Mesendoderm (in vitro differentiated cells): ENCODE data around the gene EIF4E2.
"Not testable (repeated sequence)": the region's sequence is repeated elsewhere in the genome, so short reads cannot be mapped to it uniquely, and the experiment has no call there.

ENCODE experiments used
- DNase-seq: peaks from one replicate; pipeline ENCODE4 v3.0.0; 2013
- H2AK5ac ChIP-seq: 2 replicates; pipeline ENCODE4 v1.6.1; 2013; ENCODE audit warnings: low read length, inconsistent platforms
- H2BK120ac ChIP-seq: 2 replicates; pipeline ENCODE4 v1.6.1; 2013; ENCODE audit warnings: low read depth, mild to moderate bottlenecking, low read length, moderate library complexity, mixed read lengths
- H2BK15ac ChIP-seq: replicated peaks from 2 replicates; pipeline ENCODE4 v1.6.1; 2013; ENCODE audit warnings: low read depth, mild to moderate bottlenecking, moderate library complexity
- H2BK5ac ChIP-seq: 2 replicates; pipeline ENCODE4 v1.6.1; 2013; ENCODE audit warnings: low read length, inconsistent platforms
- H3K18ac ChIP-seq: 2 replicates; pipeline ENCODE4 v1.6.1; 2013; ENCODE audit warnings: mild to moderate bottlenecking, low read length, mixed read lengths
- H3K23ac ChIP-seq: one replicate; pipeline ENCODE4 v1.6.1; 2013; ENCODE audit warnings: low read length
- H3K27ac ChIP-seq: 2 replicates; pipeline ENCODE4 v1.5.1; 2013; ENCODE audit warnings: low read depth, mild to moderate bottlenecking, inconsistent platforms, low read length, moderate library complexity
- H3K27me3 ChIP-seq: 2 replicates; pipeline ENCODE4 v1.6.1; 2013; ENCODE audit warnings: low read length, control low read depth, mild to moderate bottlenecking, inconsistent platforms; ENCODE audit not compliant: insufficient read depth, poor library complexity
- H3K36me3 ChIP-seq: 2 replicates; pipeline ENCODE4 v1.6.1; 2013; ENCODE audit warnings: low read length, inconsistent platforms; ENCODE audit not compliant: control insufficient read depth, insufficient read depth
- H3K4ac ChIP-seq: one replicate; pipeline ENCODE4 v1.6.1; 2013; ENCODE audit warnings: low read depth, mild to moderate bottlenecking, low read length, moderate library complexity
- H3K4me1 ChIP-seq: 2 replicates; pipeline ENCODE4 v1.6.1; 2013; ENCODE audit warnings: low read depth, low read length, inconsistent platforms; ENCODE audit not compliant: control insufficient read depth
- H3K4me2 ChIP-seq: 2 replicates; pipeline ENCODE4 v1.6.1; 2013; ENCODE audit warnings: low read length
- H3K4me3 ChIP-seq: 2 replicates; pipeline ENCODE4 v1.5.1; 2013; ENCODE audit warnings: mild to moderate bottlenecking, low read length
- H3K56ac ChIP-seq: one replicate; pipeline ENCODE4 v1.6.1; 2013; ENCODE audit warnings: low read length
- H3K79me1 ChIP-seq: 2 replicates; pipeline ENCODE4 v1.6.1; 2013; ENCODE audit warnings: low read length, inconsistent platforms
- H3K79me2 ChIP-seq: 2 replicates; pipeline ENCODE4 v1.6.1; 2013; ENCODE audit warnings: mild to moderate bottlenecking, low read length; ENCODE audit not compliant: control insufficient read depth, insufficient read depth
- H3K9ac ChIP-seq: 2 replicates; pipeline ENCODE4 v1.6.1; 2013; ENCODE audit warnings: low read length, inconsistent platforms
- H4K5ac ChIP-seq: one replicate; pipeline ENCODE4 v1.6.1; 2013; ENCODE audit warnings: low read length
- H4K8ac ChIP-seq: one replicate; pipeline ENCODE4 v1.6.1; 2013; ENCODE audit warnings: low read depth, mild to moderate bottlenecking, control low read depth, low read length, moderate library complexity
- whole genome bisulfite sequencing: extraction: QIAGEN DNeasy Blood & Tissue Kit; methylation state at CpG from one replicate; pipeline ENCODE4 v1.1.7; 2013; ENCODE audit warnings: low lambda C conversion rate, missing lambda C conversion rate; ENCODE audit not compliant: insufficient coverage; ENCODE audit errors: extremely low coverage; 5-methylcytosine and 5-hydroxymethylcytosine counted together

Gene EIF4E2

DNA sequence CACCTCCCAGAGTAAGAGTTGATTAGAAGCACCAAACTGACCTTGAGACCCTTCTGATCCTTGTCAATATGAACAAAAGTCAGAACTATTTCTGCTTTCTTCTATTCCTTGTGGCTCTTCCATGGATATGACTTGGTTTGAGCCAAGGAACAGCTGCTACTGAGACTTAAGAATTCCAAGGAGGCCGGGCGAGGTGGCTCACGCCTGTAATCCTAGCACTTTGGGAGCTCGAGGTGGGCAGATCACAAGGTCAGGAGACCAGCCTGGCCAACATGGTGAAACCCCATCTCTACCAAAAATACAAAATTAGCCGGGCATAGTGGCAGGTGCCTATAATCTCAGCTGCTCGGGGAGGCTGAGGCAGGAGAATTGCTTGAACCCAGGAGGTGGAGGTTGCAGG lies 20.0 kb downstream of the EIF4E2 start:
- H4K5ac ChIP-seq, H3K27ac ChIP-seq, H2AK5ac ChIP-seq, H3K79me1 ChIP-seq, H3K56ac ChIP-seq, H3K4me2 ChIP-seq, H3K4me3 ChIP-seq, H3K79me2 ChIP-seq, H3K4me1 ChIP-seq, H2BK120ac ChIP-seq, H3K18ac ChIP-seq, H2BK15ac ChIP-seq, H4K8ac ChIP-seq, H3K9ac ChIP-seq, H2BK5ac ChIP-seq, H3K23ac ChIP-seq, H3K27me3 ChIP-seq, DNase-seq, H3K4ac ChIP-seq: not testable (repeated sequence)
- peaks cover 20% of the 10 kb centered on the region for H3K36me3 ChIP-seq
- no CpG with 5 or more reads among the region's 6 CpGs for WGBS

DNA sequence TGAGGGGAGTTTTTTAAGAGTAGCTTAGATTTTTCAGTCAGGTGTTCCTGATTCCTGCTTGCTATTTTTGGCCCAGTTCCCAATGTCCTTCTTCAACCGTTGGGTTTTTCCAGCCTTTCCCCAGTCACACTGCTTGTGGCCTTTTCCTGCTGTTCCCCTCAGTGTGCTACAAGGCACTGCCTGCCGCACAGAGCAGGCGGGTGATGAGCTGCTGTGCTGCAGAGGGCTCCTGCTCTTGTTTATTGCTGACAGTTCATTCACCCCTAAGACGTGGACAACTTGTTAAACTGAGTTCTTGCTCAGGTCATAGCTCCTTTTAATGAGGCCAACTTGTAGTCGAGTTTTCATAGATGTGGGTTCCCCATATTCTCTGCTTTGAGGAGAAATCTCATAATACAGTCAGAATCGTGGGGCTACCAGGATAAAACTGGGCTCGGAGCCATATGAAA lies 20.6 kb downstream of the EIF4E2 start:
- Histone ChIP-seq H2BK120ac (no peak overlapping the region), H3K23ac (no peak overlapping the region), H3K18ac (no peak overlapping the region), H3K27me3 (no peaks in the 10 kb centered on the region), H3K27ac (no peak overlapping the region), H3K4ac (no peak overlapping the region), H3K79me2 (no peaks in the 10 kb centered on the region), H3K36me3 (peaks cover 20% of the 10 kb centered on the region), H3K56ac (no peak overlapping the region), H4K8ac (no peak overlapping the region), H2BK15ac (no peak overlapping the region), H3K9ac (no peak overlapping the region), H4K5ac (no peak overlapping the region), H2BK5ac (no peak overlapping the region), H3K79me1 (no peaks in the 10 kb centered on the region), H3K4me3 (no peak overlapping the region), H3K4me1 (no peaks in the 10 kb centered on the region), H3K4me2 (no peak overlapping the region), H2AK5ac (no peak overlapping the region)
- WGBS = no CpG with 5 or more reads among the region's 7 CpGs
- DNase-seq = no peak

DNA sequence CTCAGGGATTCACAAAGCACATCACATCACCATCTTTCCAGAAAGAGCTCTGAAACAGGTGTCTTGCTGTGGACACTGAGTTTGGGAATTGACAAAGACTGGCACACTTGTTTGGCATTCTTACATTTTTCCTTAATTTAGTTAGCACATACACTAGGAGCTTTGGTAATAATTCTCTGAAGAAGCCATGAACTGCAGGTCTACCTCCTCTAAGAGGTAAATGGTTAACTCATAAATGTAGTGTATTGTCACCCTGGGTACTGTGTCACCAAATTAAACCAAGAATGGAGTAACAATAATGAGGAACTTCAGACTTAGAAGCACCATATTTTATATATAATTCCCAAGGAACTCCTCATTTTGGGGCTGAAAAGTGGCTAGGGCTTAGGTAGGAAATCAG lies 22.6 kb downstream of the EIF4E2 start:
- Histone ChIP-seq H4K8ac (no peak overlapping the region), H3K23ac (no peak overlapping the region), H2BK15ac (no peak overlapping the region), H2BK5ac (no peak overlapping the region), H3K4me3 (no peak overlapping the region), H3K4me1 (no peaks in the 10 kb centered on the region), H3K56ac (no peak overlapping the region), H3K18ac (no peak overlapping the region), H3K79me1 (no peaks in the 10 kb centered on the region), H3K27ac (no peak overlapping the region), H4K5ac (no peak overlapping the region), H3K36me3 (peaks cover 15% of the 10 kb centered on the region), H3K27me3 (no peaks in the 10 kb centered on the region), H2AK5ac (no peak overlapping the region), H3K79me2 (no peaks in the 10 kb centered on the region), H3K9ac (no peak overlapping the region), H3K4ac (no peak overlapping the region), H2BK120ac (no peak overlapping the region), H3K4me2 (no peak overlapping the region)
- DNase-seq = no peak

DNA sequence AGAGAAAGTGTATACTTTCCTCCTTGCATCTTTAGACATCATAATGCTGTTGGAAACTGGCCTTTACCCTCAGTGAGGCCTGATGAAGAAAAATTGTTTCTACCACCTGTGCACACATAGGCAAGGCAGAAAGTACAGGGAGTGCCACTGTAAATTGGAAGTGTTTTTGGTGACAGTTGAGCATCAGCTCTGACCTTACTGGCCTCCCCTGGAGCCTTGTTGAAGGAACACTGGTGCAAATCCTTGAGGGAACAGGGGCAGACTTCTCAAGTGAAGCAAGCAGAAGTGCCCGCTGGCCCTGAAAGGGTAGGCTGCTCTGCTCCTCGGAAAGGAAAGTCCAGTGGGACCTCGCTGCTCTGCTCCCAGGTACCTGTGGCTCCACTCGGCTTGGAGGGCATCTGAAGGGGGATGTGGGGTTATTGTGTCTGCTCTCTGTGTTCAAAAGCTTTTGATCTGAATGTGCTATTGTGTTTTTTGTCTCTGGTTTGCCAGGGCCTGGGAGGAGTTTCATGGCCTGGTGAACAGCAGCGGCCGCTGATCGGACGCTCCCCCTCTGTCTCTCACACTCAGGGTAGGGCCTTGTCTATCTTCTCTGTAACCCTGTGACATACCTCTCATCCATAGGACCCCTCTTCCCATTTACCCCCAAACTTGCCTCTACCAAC lies 23.4 kb downstream of the EIF4E2 start:
- no peak overlapping the region for H2BK5ac ChIP-seq
- no peak overlapping the region for H3K18ac ChIP-seq
- H2BK120ac ChIP-seq = no peak overlapping the region
- no peak overlapping the region for H3K9ac ChIP-seq
- WGBS = no CpG with 5 or more reads among the region's 8 CpGs
- no peak for DNase-seq
- no peak overlapping the region for H2AK5ac ChIP-seq
- H3K36me3 ChIP-seq = peaks cover 14% of the 10 kb centered on the region
- H4K8ac ChIP-seq = no peak overlapping the region
- no peak overlapping the region for H3K4me3 ChIP-seq
- no peak overlapping the region for H4K5ac ChIP-seq
- H2BK15ac ChIP-seq = no peak overlapping the region
- no peak overlapping the region for H3K56ac ChIP-seq
- no peaks in the 10 kb centered on the region for H3K27me3 ChIP-seq
- H3K4ac ChIP-seq = no peak overlapping the region
- H3K4me2 ChIP-seq = no peak overlapping the region
- no peaks in the 10 kb centered on the region for H3K4me1 ChIP-seq
- H3K27ac ChIP-seq = no peak overlapping the region
- H3K23ac ChIP-seq = no peak overlapping the region
- no peaks in the 10 kb centered on the region for H3K79me2 ChIP-seq
- no peaks in the 10 kb centered on the region for H3K79me1 ChIP-seq

DNA sequence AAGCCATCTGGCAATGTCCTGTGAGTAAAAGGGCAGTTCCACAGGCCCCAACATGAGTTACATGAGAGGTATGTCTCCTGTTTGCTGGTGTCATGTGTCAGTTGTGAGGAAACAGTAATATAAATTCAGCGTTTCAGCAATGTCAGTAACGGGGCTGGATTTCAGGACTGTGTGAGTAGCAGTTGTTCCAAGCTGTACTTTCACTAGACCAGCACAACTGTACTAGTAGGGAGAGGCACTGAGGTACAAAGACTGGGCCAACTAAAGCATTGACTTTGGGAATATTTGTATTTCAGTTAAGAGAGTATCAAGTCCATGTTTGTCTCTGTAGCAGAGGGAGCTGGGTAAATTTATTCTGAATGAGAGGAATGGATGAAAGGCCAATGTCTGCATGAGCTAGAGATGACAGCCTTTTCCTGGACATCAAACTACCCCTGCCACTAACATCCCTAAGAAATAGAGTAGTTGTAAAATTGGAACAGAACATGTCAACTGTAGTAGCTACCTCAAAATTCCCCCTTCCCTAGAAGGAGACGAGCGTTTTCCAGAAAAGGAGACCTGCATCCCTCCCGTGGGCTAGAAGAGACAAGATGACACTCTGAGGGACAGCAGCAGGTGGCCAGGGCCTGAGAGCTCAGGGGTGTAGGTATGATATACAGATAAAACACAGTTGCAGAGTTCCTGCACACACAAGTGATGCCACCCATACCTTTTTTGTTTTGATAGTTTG lies 24.4 kb downstream of the EIF4E2 start:
- Histone ChIP-seq H3K23ac (no peak overlapping the region), H3K4me2 (no peak overlapping the region), H3K79me1 (no peaks in the 10 kb centered on the region), H3K56ac (no peak overlapping the region), H3K36me3 (peaks cover 9% of the 10 kb centered on the region), H3K4ac (no peak overlapping the region), H3K27ac (no peak overlapping the region), H3K9ac (no peak overlapping the region), H2AK5ac (no peak overlapping the region), H3K4me3 (no peak overlapping the region), H3K18ac (no peak overlapping the region), H3K27me3 (no peaks in the 10 kb centered on the region), H2BK120ac (no peak overlapping the region), H4K5ac (no peak overlapping the region), H3K4me1 (no peaks in the 10 kb centered on the region), H3K79me2 (no peaks in the 10 kb centered on the region), H2BK15ac (no peak overlapping the region), H4K8ac (no peak overlapping the region), H2BK5ac (no peak overlapping the region)
- no CpG with 5 or more reads among the region's 5 CpGs for WGBS
- DNase-seq = no peak

DNA sequence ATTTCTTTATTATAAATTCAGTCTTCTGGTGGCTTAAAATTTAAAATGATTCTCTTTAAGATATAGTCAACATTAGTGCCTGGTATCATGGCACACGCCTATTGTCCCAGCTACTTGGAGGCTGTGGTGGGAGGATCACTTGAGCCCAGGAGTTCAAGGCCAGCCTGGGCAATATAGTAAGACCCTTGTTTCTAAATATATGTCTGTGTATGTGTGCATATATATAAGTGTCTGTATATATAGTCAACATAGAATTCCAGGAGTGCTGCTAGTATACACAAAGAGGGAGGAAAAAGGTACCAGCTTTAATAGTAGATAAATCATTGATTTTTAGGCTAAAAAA lies 24.9 kb downstream of the EIF4E2 start:
- H3K27ac ChIP-seq = no peak overlapping the region
- no peak overlapping the region for H3K4me2 ChIP-seq
- H2BK15ac ChIP-seq = no peak overlapping the region
- H2BK120ac ChIP-seq = no peak overlapping the region
- H4K5ac ChIP-seq = no peak overlapping the region
- WGBS = no CpG with 5 or more reads among the region's 1 CpG
- no peak overlapping the region for H3K56ac ChIP-seq
- H3K79me1 ChIP-seq = no peaks in the 10 kb centered on the region
- no peak overlapping the region for H3K23ac ChIP-seq
- peaks cover 7% of the 10 kb centered on the region for H3K36me3 ChIP-seq
- no peaks in the 10 kb centered on the region for H3K79me2 ChIP-seq
- no peak for DNase-seq
- no peaks in the 10 kb centered on the region for H3K27me3 ChIP-seq
- no peak overlapping the region for H4K8ac ChIP-seq
- H2BK5ac ChIP-seq = no peak overlapping the region
- no peak overlapping the region for H3K9ac ChIP-seq
- H3K4ac ChIP-seq = no peak overlapping the region
- H3K18ac ChIP-seq = no peak overlapping the region
- no peak overlapping the region for H3K4me3 ChIP-seq
- no peaks in the 10 kb centered on the region for H3K4me1 ChIP-seq
- no peak overlapping the region for H2AK5ac ChIP-seq
